Activated CD8-positive, alpha-beta memory T cell treated with anti-CD3 and anti-CD28 coated beads for 24 hours (primary cell): ENCODE measurements around the gene SPRED3.
"Not testable (repeated sequence)": the region's sequence is repeated elsewhere in the genome, so short reads cannot be mapped to it uniquely, and the experiment has no call there.

Experiments used
- DNase-seq: peaks from one replicate; pipeline ENCODE4 v3.0.0-alpha.2; 2020

SPRED3 gene

GRCh38 chr19:38388349-38389100, at the start of gene SPRED3:
Gene SPRED3 (plus strand): TSS chr19:38388697. CDS start chr19:38390303, 1,606 bp downstream.
- peak; percentile 62 for DNase-seq

GRCh38 chr19:38339011-38339410, 49.5 kb upstream of the SPRED3 start:
- DNase-seq: not testable (repeated sequence)

GRCh38 chr19:38340927-38341326, 47.6 kb upstream of the SPRED3 start:
- DNase-seq: no peak

GRCh38 chr19:38346837-38347236, 41.7 kb upstream of the SPRED3 start:
- no peak for DNase-seq

- DNase-seq: no peak
Observed at GRCh38 chr19:38350883-38351282, 37.6 kb upstream of the SPRED3 start.

GRCh38 chr19:38351865-38352395, 36.6 kb upstream of the SPRED3 start:
- DNase-seq: no peak

- DNase-seq: no peak
Observed at GRCh38 chr19:38352611-38353010, 35.9 kb upstream of the SPRED3 start.

- DNase-seq: no peak
Observed at GRCh38 chr19:38355728-38356725, 32.5 kb upstream of the SPRED3 start.

GRCh38 chr19:38358071-38358470, 30.4 kb upstream of the SPRED3 start:
- DNase-seq: no peak

- no peak for DNase-seq
Observed at GRCh38 chr19:38359242-38360021, 29.1 kb upstream of the SPRED3 start.

- DNase-seq: no peak
Observed at GRCh38 chr19:38360351-38360750, 28.1 kb upstream of the SPRED3 start.

GRCh38 chr19:38360839-38361631, 27.5 kb upstream of the SPRED3 start:
- DNase-seq: no peak

GRCh38 chr19:38361633-38362075, 26.8 kb upstream of the SPRED3 start:
- peak; percentile 86 for DNase-seq

- peak; percentile 87 for DNase-seq
Observed at GRCh38 chr19:38362076-38362945, 26.2 kb upstream of the SPRED3 start.

GRCh38 chr19:38362946-38363688, 25.4 kb upstream of the SPRED3 start:
- not testable (repeated sequence) for DNase-seq

- no peak for DNase-seq
Observed at GRCh38 chr19:38367041-38367440, 21.5 kb upstream of the SPRED3 start.

GRCh38 chr19:38369584-38369983, 18.9 kb upstream of the SPRED3 start:
- DNase-seq: no peak

- DNase-seq: no peak
Observed at GRCh38 chr19:38370299-38370698, 18.2 kb upstream of the SPRED3 start.

- no peak for DNase-seq
Observed at GRCh38 chr19:38371081-38371480, 17.4 kb upstream of the SPRED3 start.

- no peak for DNase-seq
Observed at GRCh38 chr19:38373907-38374331, 14.6 kb upstream of the SPRED3 start.
